HEK293 (cell line): ENCODE data around the gene PHKG2.

Source experiments
- CTCF ChIA-PET: fragments of 350-600 bp; formaldehyde crosslinking; extraction: SDS; loops from one replicate; lab custom pipeline; 2021; ENCODE audit warnings: antibody characterized with exemption; lab: Yijun Ruan, JAX
- POLR2A ChIA-PET: fragments of 300-600 bp; formaldehyde crosslinking; extraction: SDS; loops from one replicate; lab custom pipeline; 2020; ENCODE audit warnings: antibody characterized with exemption, inconsistent platforms; lab: Yijun Ruan, JAX
- H3K27ac ChIP-seq: fragments of 200-500 bp; sonication (Bioruptor generic); 2 replicates; pipeline ENCODE4 v1.5.1; 2014; ENCODE audit warnings: low read depth, low read length, control low read depth, inconsistent platforms; ENCODE audit errors: extremely low read depth
- H3K36me3 ChIP-seq, 2 experiments: fragments of 200-500 bp in 1 of 2; sonication (Bioruptor generic) in 1 of 2; 1 replicate in 1 of 2; 2 replicates in 1 of 2; pipeline ENCODE4 v1.5.1; 2014 to 2017; ENCODE audit warnings: inconsistent platforms in 2 of 2, low read length in 2 of 2; ENCODE audit not compliant: control insufficient read depth in 2 of 2, insufficient read depth in 1 of 2
- H3K4me1 ChIP-seq: fragments of 200-500 bp; sonication (Bioruptor generic); 2 replicates; pipeline ENCODE4 v1.5.1; 2014; ENCODE audit warnings: mild to moderate bottlenecking, low read length, inconsistent platforms; ENCODE audit not compliant: control insufficient read depth, insufficient read depth
- H3K4me3 ChIP-seq: 2 replicates; pipeline ENCODE4 v1.5.1; 2011; ENCODE audit warnings: low read depth, mild to moderate bottlenecking, control low read depth, low read length, moderate library complexity
- H3K9me3 ChIP-seq: fragments of 200-500 bp; sonication (Bioruptor generic); 2 replicates; pipeline ENCODE4 v1.5.1; 2014; ENCODE audit warnings: low read depth, low read length, inconsistent platforms; ENCODE audit not compliant: control insufficient read depth, insufficient read depth
- ATF2 ChIP-seq: fragments of 450-650 bp; formaldehyde crosslinking; IDR thresholded peaks from 2 replicates; pipeline ENCODE4 v1.5.1; 2016; ENCODE audit warnings: missing biosample characterization, missing genetic modification characterization, low read depth
- BCL11A ChIP-seq: fragments of 450-650 bp; formaldehyde crosslinking; IDR thresholded peaks from 2 replicates; pipeline ENCODE4 v1.5.1; 2016; ENCODE audit warnings: low read depth, missing biosample characterization, missing genetic modification characterization
- BCL11B ChIP-seq: fragments of 450-650 bp; formaldehyde crosslinking; IDR thresholded peaks from 2 replicates; pipeline ENCODE4 v1.5.1; 2016; ENCODE audit warnings: low read depth, missing biosample characterization, missing genetic modification characterization
- FEZF1 ChIP-seq: fragments of 450-650 bp; formaldehyde crosslinking; IDR thresholded peaks from 2 replicates; pipeline ENCODE4 v1.5.1; 2016; ENCODE audit warnings: missing biosample characterization, missing genetic modification characterization
- KLF8 ChIP-seq: fragments of 450-650 bp; formaldehyde crosslinking; IDR thresholded peaks from 2 replicates; pipeline ENCODE4 v1.5.1; 2016; ENCODE audit warnings: missing biosample characterization, missing genetic modification characterization
- KLF9 ChIP-seq: fragments of 450-650 bp; formaldehyde crosslinking; IDR thresholded peaks from 2 replicates; pipeline ENCODE4 v1.5.1; 2016; ENCODE audit warnings: missing biosample characterization, missing genetic modification characterization, low read depth
- MYNN ChIP-seq: fragments of 450-650 bp; formaldehyde crosslinking; IDR thresholded peaks from 2 replicates; pipeline ENCODE4 v1.5.1; 2016; ENCODE audit warnings: missing biosample characterization, missing genetic modification characterization, borderline replicate concordance
- YY1 ChIP-seq: fragments of 450-650 bp; formaldehyde crosslinking; IDR thresholded peaks from 2 replicates; pipeline ENCODE4 v1.5.1; 2018; ENCODE audit warnings: missing biosample characterization, missing genetic modification characterization
- ZBTB17 ChIP-seq: fragments of 450-650 bp; formaldehyde crosslinking; IDR thresholded peaks from 2 replicates; pipeline ENCODE4 v1.5.1; 2016; ENCODE audit warnings: missing biosample characterization, missing genetic modification characterization
- ZFP37 ChIP-seq: fragments of 450-650 bp; formaldehyde crosslinking; IDR thresholded peaks from 2 replicates; pipeline ENCODE4 v1.5.1; 2016; ENCODE audit warnings: missing biosample characterization, missing genetic modification characterization
- ZNF133 ChIP-seq: fragments of 450-650 bp; formaldehyde crosslinking; IDR thresholded peaks from 2 replicates; pipeline ENCODE4 v1.5.1; 2016; ENCODE audit warnings: missing biosample characterization, missing genetic modification characterization
- ZNF140 ChIP-seq: fragments of 450-650 bp; formaldehyde crosslinking; IDR thresholded peaks from 2 replicates; pipeline ENCODE4 v1.5.1; 2016; ENCODE audit warnings: missing biosample characterization, missing genetic modification characterization
- ZNF18 ChIP-seq: fragments of 450-650 bp; formaldehyde crosslinking; IDR thresholded peaks from 2 replicates; pipeline ENCODE4 v1.5.1; 2016; ENCODE audit warnings: missing biosample characterization, missing genetic modification characterization
- ZNF2 ChIP-seq: fragments of 450-650 bp; formaldehyde crosslinking; IDR thresholded peaks from 2 replicates; pipeline ENCODE4 v1.5.1; 2016; ENCODE audit warnings: missing biosample characterization, missing genetic modification characterization
- ZNF211 ChIP-seq: fragments of 450-650 bp; formaldehyde crosslinking; IDR thresholded peaks from 2 replicates; pipeline ENCODE4 v1.5.1; 2016; ENCODE audit warnings: low read depth, missing biosample characterization, missing genetic modification characterization
- ZNF266 ChIP-seq: fragments of 450-650 bp; formaldehyde crosslinking; IDR thresholded peaks from 2 replicates; pipeline ENCODE4 v1.5.1; 2016; ENCODE audit warnings: missing biosample characterization, missing genetic modification characterization, low read depth
- ZNF324 ChIP-seq: fragments of 450-650 bp; formaldehyde crosslinking; IDR thresholded peaks from 2 replicates; pipeline ENCODE4 v1.5.1; 2016; ENCODE audit warnings: missing biosample characterization, missing genetic modification characterization
- ZNF426 ChIP-seq: fragments of 450-650 bp; formaldehyde crosslinking; IDR thresholded peaks from 2 replicates; pipeline ENCODE4 v1.5.1; 2017; ENCODE audit warnings: missing biosample characterization, missing genetic modification characterization, mild to moderate bottlenecking, inconsistent platforms, moderate library complexity
- ZNF621 ChIP-seq: fragments of 450-650 bp; formaldehyde crosslinking; IDR thresholded peaks from 2 replicates; pipeline ENCODE4 v1.5.1; 2017; ENCODE audit warnings: missing biosample characterization, missing genetic modification characterization
- ZNF629 ChIP-seq: fragments of 450-650 bp; formaldehyde crosslinking; IDR thresholded peaks from 2 replicates; pipeline ENCODE4 v1.5.1; 2017; ENCODE audit warnings: missing biosample characterization, missing genetic modification characterization
- ZNF701 ChIP-seq: fragments of 450-650 bp; formaldehyde crosslinking; IDR thresholded peaks from 2 replicates; pipeline ENCODE4 v1.5.1; 2016; ENCODE audit warnings: missing biosample characterization, missing genetic modification characterization
- ZNF768 ChIP-seq: fragments of 450-650 bp; formaldehyde crosslinking; IDR thresholded peaks from 2 replicates; pipeline ENCODE4 v1.5.1; 2018; ENCODE audit warnings: missing biosample characterization, mild to moderate bottlenecking, missing genetic modification characterization
- ZNF791 ChIP-seq: fragments of 450-650 bp; formaldehyde crosslinking; IDR thresholded peaks from 2 replicates; pipeline ENCODE4 v1.5.1; 2016; ENCODE audit warnings: missing biosample characterization, missing genetic modification characterization
- ZSCAN23 ChIP-seq: fragments of 450-650 bp; formaldehyde crosslinking; IDR thresholded peaks from 2 replicates; pipeline ENCODE4 v1.5.1; 2016; ENCODE audit warnings: missing biosample characterization, missing genetic modification characterization
- ZSCAN30 ChIP-seq: fragments of 450-650 bp; IDR thresholded peaks from 2 replicates; pipeline ENCODE4 v1.5.1; 2018; ENCODE audit warnings: missing biosample characterization, mild to moderate bottlenecking, missing genetic modification characterization, moderate library complexity
- TF ChIP-seq, protein P1 (sequence below): fragments of 450-650 bp; formaldehyde crosslinking; IDR thresholded peaks from 2 replicates; pipeline ENCODE4 v1.5.1; 2016; ENCODE audit warnings: missing biosample characterization, missing genetic modification characterization
- TF ChIP-seq, protein P2 (sequence below): fragments of 450-650 bp; formaldehyde crosslinking; IDR thresholded peaks from 2 replicates; pipeline ENCODE4 v1.5.1; 2016; ENCODE audit warnings: missing biosample characterization, missing genetic modification characterization

Gene PHKG2

GRCh38 chr16:30762991-30763725, 14.9 kb downstream of the PHKG2 start:
- Histone ChIP-seq H3K27ac (peak overlapping the region; percentile 65; the same call in 1 of the 2 replicates), H3K36me3 (peaks cover 13 to 79% of the 10 kb centered on the region in 2 experiments; a peak in 2 of 3 replicates), H3K4me3 (peak overlapping the region; percentile 95), H3K9me3 (no peaks in the 10 kb centered on the region), H3K4me1 (peaks cover 4% of the 10 kb centered on the region; the same call in 1 of the 2 replicates)
- TF ChIP-seq ZNF18 (no peak), ZFP37 (tag by site-specific recombination) (no peak), MYNN (tag by site-specific recombination) (no peak), ZBTB17 (tag by site-specific recombination) (peak; percentile 37), ZNF324 (no peak), ZSCAN30 (no peak), ZNF701 (tag by site-specific recombination) (no peak), ZNF133 (no peak)
- TF ChIP-seq, protein P1, sequence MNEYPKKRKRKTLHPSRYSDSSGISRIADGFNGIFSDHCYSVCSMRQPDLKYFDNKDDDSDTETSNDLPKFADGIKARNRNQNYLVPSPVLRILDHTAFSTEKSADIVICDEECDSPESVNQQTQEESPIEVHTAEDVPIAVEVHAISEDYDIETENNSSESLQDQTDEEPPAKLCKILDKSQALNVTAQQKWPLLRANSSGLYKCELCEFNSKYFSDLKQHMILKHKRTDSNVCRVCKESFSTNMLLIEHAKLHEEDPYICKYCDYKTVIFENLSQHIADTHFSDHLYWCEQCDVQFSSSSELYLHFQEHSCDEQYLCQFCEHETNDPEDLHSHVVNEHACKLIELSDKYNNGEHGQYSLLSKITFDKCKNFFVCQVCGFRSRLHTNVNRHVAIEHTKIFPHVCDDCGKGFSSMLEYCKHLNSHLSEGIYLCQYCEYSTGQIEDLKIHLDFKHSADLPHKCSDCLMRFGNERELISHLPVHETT, result no peak
- ChIA-PET CTCF (interaction anchor here (0.9 to 1.0 kb wide), 2 partner anchors 51 to 137 kb away, joined by 3 to 5 read pairs; no protein-coding TSS in a partner anchor), POLR2A (interaction anchor here (0.9 to 4.8 kb wide), 3 partner anchors 12 to 28 kb away, joined by 3 to 23 read pairs (median 21); partner anchors contain the start of gene PHKG2)

DNA sequence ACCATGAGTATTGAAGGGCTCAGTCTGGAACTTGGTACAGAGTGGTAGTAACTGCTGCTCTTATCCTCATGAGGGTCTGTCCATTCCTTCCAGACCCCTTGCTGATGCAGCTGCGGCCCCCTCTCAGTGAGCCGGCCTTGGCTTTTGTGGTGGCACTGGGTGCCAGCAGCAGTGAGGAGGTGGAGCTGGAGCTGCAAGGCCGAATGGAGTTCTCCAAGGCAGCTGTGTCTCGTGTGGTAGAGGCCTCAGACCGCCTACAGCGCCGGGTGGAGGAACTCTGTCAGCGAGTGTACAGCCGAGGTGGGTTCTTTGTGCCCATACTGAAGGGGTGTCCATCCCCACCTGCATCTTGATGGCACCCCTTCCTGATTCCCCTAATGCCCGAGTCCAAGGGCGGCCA, 15.9 kb downstream of the PHKG2 start:
- CTCF ChIA-PET, result interaction anchor here (0.8 to 0.9 kb wide), 2 partner anchors 112 to 178 kb away, joined by 3 read pairs; no protein-coding TSS in a partner anchor
- TF ChIP-seq YY1 (tag by site-specific recombination) (no peak), ZSCAN23 (tag by site-specific recombination) (no peak), KLF8 (tag by site-specific recombination) (no peak), ZNF791 (tag by site-specific recombination) (no peak), KLF9 (tag by site-specific recombination) (no peak), ZNF266 (no peak), ZNF768 (tag by site-specific recombination) (no peak), ZNF629 (tag by site-specific recombination) (no peak), ZNF140 (no peak), ATF2 (no peak), ZNF621 (no peak), BCL11B (no peak), BCL11A (tag by site-specific recombination) (no peak), ZNF2 (no peak), FEZF1 (tag by site-specific recombination) (no peak), MYNN (tag by site-specific recombination) (no peak), ZNF426 (tag by site-specific recombination) (no peak), ZNF211 (tag by site-specific recombination) (no peak)
- TF ChIP-seq, protein P2, sequence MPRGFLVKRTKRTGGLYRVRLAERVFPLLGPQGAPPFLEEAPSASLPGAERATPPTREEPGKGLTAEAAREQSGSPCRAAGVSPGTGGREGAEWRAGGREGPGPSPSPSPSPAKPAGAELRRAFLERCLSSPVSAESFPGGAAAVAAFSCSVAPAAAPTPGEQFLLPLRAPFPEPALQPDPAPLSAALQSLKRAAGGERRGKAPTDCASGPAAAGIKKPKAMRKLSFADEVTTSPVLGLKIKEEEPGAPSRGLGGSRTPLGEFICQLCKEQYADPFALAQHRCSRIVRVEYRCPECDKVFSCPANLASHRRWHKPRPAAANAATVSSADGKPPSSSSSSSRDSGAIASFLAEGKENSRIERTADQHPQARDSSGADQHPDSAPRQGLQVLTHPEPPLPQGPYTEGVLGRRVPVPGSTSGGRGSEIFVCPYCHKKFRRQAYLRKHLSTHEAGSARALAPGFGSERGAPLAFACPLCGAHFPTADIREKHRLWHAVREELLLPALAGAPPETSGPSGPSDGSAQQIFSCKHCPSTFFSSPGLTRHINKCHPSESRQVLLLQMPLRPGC (tag by site-specific recombination), result no peak
- POLR2A ChIA-PET, result interaction anchor here (0.9 to 4.8 kb wide), 4 partner anchors 11 to 28 kb away, joined by 3 to 23 read pairs (median 12); partner anchors contain the start of gene PHKG2
- Histone ChIP-seq H3K27ac (no peak overlapping the region), H3K9me3 (no peaks in the 10 kb centered on the region), H3K4me3 (no peak overlapping the region), H3K4me1 (peaks cover 4% of the 10 kb centered on the region; the same call in 1 of the 2 replicates), H3K36me3 (peaks cover 18 to 79% of the 10 kb centered on the region in 2 experiments; a peak in 2 of 3 replicates)
